DOHH2 (cell line): Measurements from ENCODE around the gene ASB17.

Source experiments
- H3F3A ChIP-seq: fragments of 200-600 bp; sonication (generic), shearing (Covaris generic); 2 replicates; pipeline ENCODE4 v1.6.0; 2016; ENCODE audit warnings: antibody characterized with exemption, mild to moderate bottlenecking; ENCODE audit not compliant: control insufficient read depth, insufficient read depth
- H3K27ac ChIP-seq: fragments of 200-600 bp; sonication (generic); 2 replicates; pipeline ENCODE4 v1.5.1; 2014; ENCODE audit warnings: low read depth, mild to moderate bottlenecking, low read length, moderate library complexity
- H3K27me3 ChIP-seq: fragments of 200-600 bp; sonication (generic); 2 replicates; pipeline ENCODE4 v1.6.1; 2014; ENCODE audit warnings: mild to moderate bottlenecking, low read length, mixed read lengths; ENCODE audit not compliant: control insufficient read depth
- H3K36me3 ChIP-seq: fragments of 200-600 bp; sonication (generic); 2 replicates; pipeline ENCODE4 v1.6.1; 2014; ENCODE audit warnings: mild to moderate bottlenecking, low read length, moderate library complexity, mixed read lengths; ENCODE audit not compliant: control insufficient read depth
- H3K4me1 ChIP-seq: fragments of 200-600 bp; sonication (generic); 2 replicates; pipeline ENCODE4 v1.6.1; 2014; ENCODE audit warnings: mild to moderate bottlenecking, low read length, mixed read lengths; ENCODE audit not compliant: control insufficient read depth
- H3K4me2 ChIP-seq: fragments of 200-600 bp; sonication (generic); 2 replicates; pipeline ENCODE4 v1.6.0; 2014; ENCODE audit warnings: mild to moderate bottlenecking, low read length, moderate library complexity
- H3K4me3 ChIP-seq: fragments of 200-600 bp; sonication (generic); 2 replicates; pipeline ENCODE4 v1.5.1; 2014; ENCODE audit warnings: mild to moderate bottlenecking, low read length, mixed read lengths
- H3K79me2 ChIP-seq: fragments of 200-600 bp; sonication (generic); 2 replicates; pipeline ENCODE4 v1.6.1; 2014; ENCODE audit warnings: mild to moderate bottlenecking, low read length, mixed read lengths; ENCODE audit not compliant: control insufficient read depth
- H3K9me2 ChIP-seq: fragments of 200-600 bp; sonication (generic); replicated peaks from 2 replicates; pipeline ENCODE4 v1.6.1; 2014; ENCODE audit warnings: mild to moderate bottlenecking, low read length, mixed read lengths; ENCODE audit not compliant: control insufficient read depth
- H3K9me3 ChIP-seq: fragments of 200-600 bp; sonication (generic); 2 replicates; pipeline ENCODE4 v1.6.1; 2014; ENCODE audit warnings: antibody characterized with exemption, low read length, mixed read lengths; ENCODE audit not compliant: control insufficient read depth, insufficient read depth
- H4K20me1 ChIP-seq: fragments of 200-600 bp; sonication (generic); 2 replicates; pipeline ENCODE4 v1.6.0; 2014; ENCODE audit warnings: low read depth, mild to moderate bottlenecking, antibody characterized with exemption, low read length, moderate library complexity; ENCODE audit not compliant: control insufficient read depth, insufficient read depth
- EZH2phosphoT487 ChIP-seq: fragments of 200-600 bp; sonication (generic); IDR thresholded peaks from 2 replicates; pipeline ENCODE4 v1.6.1; 2017; ENCODE audit warnings: borderline replicate concordance, mild to moderate bottlenecking, antibody characterized with exemption, low read length, moderate library complexity, mixed read lengths
- TF ChIP-seq, protein P1 (sequence below): fragments of 200-600 bp; sonication (generic); IDR thresholded peaks from one replicate; pipeline ENCODE4 v1.5.1; 2014; ENCODE audit warnings: antibody characterized with exemption, mild to moderate bottlenecking, low read depth, low read length; ENCODE audit not compliant: poor library complexity, severe bottlenecking

Gene ASB17

DNA sequence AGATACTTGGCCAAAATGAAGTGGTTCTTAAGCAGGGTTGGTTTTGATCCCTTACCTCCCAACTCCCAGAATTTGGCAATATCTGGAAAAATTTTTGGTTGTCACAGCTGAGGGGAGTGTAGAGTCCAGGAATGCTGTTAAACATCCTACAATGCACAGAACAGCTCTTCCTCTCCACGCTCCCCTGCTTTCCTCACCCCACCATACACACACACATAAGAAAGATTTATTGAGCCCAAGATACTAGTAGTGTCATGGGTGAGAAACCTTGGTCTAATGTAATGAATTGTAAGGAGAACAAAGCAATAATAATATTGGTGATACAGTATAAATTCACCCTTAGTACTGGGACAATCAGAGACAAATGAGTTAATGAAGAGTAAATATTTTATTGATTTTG, 47.8 kb downstream of the ASB17 start:
- H3K4me2 ChIP-seq, result no peak overlapping the region
- H4K20me1 ChIP-seq, result no peaks in the 10 kb centered on the region

DNA sequence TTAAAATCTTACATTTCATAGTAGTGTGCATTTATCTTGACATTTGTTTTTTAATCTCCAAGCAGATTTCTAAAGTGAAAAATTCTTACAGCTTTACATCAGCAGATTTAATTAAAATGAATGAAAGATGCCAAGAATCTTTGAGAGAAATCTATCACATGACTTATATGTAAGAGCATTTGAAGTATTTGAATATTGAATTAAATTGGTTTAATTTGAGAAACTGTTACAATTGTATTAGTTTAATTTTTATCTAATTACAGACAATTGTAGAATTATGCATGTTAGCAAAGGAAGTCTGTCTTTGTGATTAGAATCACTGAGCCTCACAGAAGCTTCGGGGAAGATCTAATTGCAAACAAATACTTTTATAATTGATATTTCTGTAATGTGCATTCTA, 52.2 kb downstream of the ASB17 start:
- Histone ChIP-seq H3K9me3 (no peaks in the 10 kb centered on the region), H3K9me2 (no peaks in the 10 kb centered on the region), H3K4me1 (no peaks in the 10 kb centered on the region), H3K27ac (no peak overlapping the region), H3K79me2 (no peaks in the 10 kb centered on the region), H3K27me3 (no peaks in the 10 kb centered on the region), H3F3A (no peaks in the 10 kb centered on the region), H3K4me2 (no peak overlapping the region), H3K4me3 (no peak overlapping the region), H3K36me3 (no peaks in the 10 kb centered on the region), H4K20me1 (no peaks in the 10 kb centered on the region)
- TF ChIP-seq EZH2phosphoT487, result no peak
- TF ChIP-seq, protein P1, sequence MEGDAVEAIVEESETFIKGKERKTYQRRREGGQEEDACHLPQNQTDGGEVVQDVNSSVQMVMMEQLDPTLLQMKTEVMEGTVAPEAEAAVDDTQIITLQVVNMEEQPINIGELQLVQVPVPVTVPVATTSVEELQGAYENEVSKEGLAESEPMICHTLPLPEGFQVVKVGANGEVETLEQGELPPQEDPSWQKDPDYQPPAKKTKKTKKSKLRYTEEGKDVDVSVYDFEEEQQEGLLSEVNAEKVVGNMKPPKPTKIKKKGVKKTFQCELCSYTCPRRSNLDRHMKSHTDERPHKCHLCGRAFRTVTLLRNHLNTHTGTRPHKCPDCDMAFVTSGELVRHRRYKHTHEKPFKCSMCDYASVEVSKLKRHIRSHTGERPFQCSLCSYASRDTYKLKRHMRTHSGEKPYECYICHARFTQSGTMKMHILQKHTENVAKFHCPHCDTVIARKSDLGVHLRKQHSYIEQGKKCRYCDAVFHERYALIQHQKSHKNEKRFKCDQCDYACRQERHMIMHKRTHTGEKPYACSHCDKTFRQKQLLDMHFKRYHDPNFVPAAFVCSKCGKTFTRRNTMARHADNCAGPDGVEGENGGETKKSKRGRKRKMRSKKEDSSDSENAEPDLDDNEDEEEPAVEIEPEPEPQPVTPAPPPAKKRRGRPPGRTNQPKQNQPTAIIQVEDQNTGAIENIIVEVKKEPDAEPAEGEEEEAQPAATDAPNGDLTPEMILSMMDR, result no peak

More for the DNA sequence above, 47.8 kb downstream of the ASB17 start:
- H3K79me2 ChIP-seq, result no peaks in the 10 kb centered on the region
- no peak overlapping the region for H3K4me3 ChIP-seq
- no peaks in the 10 kb centered on the region for H3K27me3 ChIP-seq
- H3K36me3 ChIP-seq, result no peaks in the 10 kb centered on the region
- no peak overlapping the region for H3K27ac ChIP-seq
- TF ChIP-seq EZH2phosphoT487, result no peak
- TF ChIP-seq, protein P1, result no peak
- H3K9me3 ChIP-seq, result no peaks in the 10 kb centered on the region
- H3K9me2 ChIP-seq, result no peaks in the 10 kb centered on the region
- no peaks in the 10 kb centered on the region for H3F3A ChIP-seq
- H3K4me1 ChIP-seq, result no peaks in the 10 kb centered on the region

DNA sequence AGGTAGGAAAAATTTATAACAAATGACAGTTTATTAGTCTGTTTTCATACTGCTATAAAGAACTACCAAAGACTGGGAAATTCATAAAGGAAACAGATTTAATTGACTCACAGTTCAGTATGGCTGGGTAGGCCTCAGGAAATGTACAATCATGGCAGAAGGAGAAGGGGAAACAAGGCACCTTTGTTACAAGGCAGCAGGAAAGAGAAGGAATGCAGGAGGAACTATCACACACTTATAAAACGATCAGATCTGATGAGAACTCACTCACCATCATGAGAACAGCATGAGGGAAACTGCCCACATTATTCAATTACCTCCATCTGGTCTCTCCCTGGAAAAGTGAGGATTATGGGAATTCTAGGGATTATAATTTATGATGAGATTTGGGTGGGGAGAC, 61.3 kb downstream of the ASB17 start:
- Histone ChIP-seq H3K27ac (no peak overlapping the region), H3K9me2 (no peaks in the 10 kb centered on the region), H3F3A (no peaks in the 10 kb centered on the region), H3K79me2 (no peaks in the 10 kb centered on the region), H4K20me1 (no peaks in the 10 kb centered on the region), H3K9me3 (peaks cover 6% of the 10 kb centered on the region; the same call in 1 of the 2 replicates), H3K36me3 (no peaks in the 10 kb centered on the region), H3K4me2 (no peak overlapping the region), H3K4me1 (no peaks in the 10 kb centered on the region), H3K4me3 (no peak overlapping the region), H3K27me3 (no peaks in the 10 kb centered on the region)
- TF ChIP-seq, protein P1, result no peak
- no peak for TF ChIP-seq EZH2phosphoT487
